ENCODE measurements around the gene CCDC196. TPM values are rescaled to one million over a fixed set of nuclear protein-coding genes. Genes with fewer than 3 reads are reported as not detected.

The CCDC196 gene
- total RNA-seq, 1 donor, result not detected

DNA sequence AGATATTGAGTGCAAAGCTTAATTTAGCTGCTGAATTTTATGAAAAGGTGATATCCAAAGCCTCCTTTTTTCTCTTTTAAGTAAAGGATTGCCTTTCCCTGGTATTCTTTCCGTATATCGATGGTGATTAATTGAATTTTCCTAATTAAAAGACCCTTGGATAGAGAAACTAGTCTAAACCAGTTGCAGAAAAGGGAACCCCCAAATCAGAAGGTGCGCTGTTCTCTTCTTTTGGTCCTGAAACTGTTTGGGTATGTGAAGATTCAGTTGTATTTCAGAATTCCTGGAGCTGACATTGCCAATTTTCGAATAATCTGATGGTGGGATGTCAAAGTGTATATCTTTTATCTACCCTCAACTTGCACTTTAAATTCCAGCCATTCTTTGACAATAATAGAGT lies 23.7 kb downstream of the CCDC196 start:
- TF ChIP-seq, protein P1, sequence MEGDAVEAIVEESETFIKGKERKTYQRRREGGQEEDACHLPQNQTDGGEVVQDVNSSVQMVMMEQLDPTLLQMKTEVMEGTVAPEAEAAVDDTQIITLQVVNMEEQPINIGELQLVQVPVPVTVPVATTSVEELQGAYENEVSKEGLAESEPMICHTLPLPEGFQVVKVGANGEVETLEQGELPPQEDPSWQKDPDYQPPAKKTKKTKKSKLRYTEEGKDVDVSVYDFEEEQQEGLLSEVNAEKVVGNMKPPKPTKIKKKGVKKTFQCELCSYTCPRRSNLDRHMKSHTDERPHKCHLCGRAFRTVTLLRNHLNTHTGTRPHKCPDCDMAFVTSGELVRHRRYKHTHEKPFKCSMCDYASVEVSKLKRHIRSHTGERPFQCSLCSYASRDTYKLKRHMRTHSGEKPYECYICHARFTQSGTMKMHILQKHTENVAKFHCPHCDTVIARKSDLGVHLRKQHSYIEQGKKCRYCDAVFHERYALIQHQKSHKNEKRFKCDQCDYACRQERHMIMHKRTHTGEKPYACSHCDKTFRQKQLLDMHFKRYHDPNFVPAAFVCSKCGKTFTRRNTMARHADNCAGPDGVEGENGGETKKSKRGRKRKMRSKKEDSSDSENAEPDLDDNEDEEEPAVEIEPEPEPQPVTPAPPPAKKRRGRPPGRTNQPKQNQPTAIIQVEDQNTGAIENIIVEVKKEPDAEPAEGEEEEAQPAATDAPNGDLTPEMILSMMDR (IDR thresholded peaks at IDR 0.05; ENCODE audit: insufficient read depth, low read length), result no peak
- H3K4me3 ChIP-seq (ENCODE audit: low read depth, low read length), result peak overlapping the region; percentile 96
- DNase-seq (ENCODE audit: low read depth), result peak; percentile 6

DNA sequence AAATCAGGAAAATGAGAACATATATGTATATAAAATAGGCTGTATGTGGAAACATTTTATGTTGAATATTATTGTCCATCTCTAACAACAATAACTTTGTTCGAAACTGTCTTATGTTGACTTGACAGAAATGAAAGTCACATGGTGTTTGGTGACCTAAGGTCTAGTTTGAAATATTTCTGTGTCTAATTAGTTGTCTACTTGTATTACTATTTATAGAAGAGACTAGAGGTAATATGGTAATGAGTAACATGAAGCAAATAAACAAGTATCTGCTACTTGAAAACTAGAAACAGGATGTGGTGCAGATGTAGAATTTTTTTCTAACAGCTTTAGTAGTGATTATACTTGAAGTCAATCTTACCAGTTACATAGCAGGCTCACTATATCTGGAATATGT lies 25.7 kb downstream of the CCDC196 start:
- TF ChIP-seq, protein P1 (IDR thresholded peaks at IDR 0.05; ENCODE audit: insufficient read depth, low read length), result no peak

DNA sequence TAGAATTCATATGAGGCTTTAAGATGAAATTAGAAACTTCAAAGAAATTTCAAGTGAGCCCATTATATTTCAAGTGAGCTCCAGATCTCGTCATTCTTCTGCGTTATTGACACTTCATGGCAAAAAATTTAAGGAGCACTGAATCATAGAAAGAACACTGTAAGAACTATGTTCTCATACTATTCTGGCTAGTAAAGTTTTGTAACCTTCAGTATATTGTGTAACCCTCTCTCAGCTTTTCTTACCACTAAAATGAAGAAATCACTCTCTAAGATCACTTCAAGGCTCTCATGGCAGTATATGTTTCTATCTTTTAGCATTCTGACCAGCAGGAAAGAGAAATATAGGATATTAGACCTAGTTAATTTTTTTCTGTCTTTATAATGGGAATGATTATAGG lies 28.0 kb downstream of the CCDC196 start:
- H3K4me3 ChIP-seq (ENCODE audit: low read depth, low read length), result no peak overlapping the region
- peak; percentile 14 for DNase-seq (ENCODE audit: low read depth)
- TF ChIP-seq, protein P1 (IDR thresholded peaks at IDR 0.05; ENCODE audit: insufficient read depth, low read length), result no peak

More for the DNA sequence above, 25.7 kb downstream of the CCDC196 start:
- no peak overlapping the region for H3K4me3 ChIP-seq (ENCODE audit: low read depth, low read length)
- no peak for DNase-seq (ENCODE audit: low read depth)

DNA sequence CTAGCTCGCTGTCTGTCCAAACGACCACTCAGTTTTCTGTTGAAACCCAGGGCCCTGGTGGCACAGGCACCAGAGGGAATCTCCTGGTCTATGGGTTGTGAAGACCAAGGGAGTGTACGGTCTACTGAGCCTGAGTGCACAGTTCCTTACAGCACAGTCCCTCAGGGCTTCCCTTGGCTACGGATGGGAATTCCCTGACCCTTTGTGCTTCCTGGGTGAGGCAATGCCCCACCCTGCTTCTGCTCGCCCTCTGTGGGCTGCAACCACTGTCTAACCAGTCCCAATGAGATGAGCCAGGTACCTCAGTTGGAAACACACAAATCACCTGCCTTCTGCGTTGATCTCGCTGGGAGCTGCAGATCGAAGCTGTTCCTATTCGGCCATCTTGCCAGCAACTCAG lies 44.4 kb downstream of the CCDC196 start:
- DNase-seq (ENCODE audit: low read depth), result no peak
- no peak overlapping the region for H3K4me3 ChIP-seq (ENCODE audit: low read depth, low read length)
- TF ChIP-seq, protein P1 (IDR thresholded peaks at IDR 0.05; ENCODE audit: insufficient read depth, low read length), result no peak

DNA sequence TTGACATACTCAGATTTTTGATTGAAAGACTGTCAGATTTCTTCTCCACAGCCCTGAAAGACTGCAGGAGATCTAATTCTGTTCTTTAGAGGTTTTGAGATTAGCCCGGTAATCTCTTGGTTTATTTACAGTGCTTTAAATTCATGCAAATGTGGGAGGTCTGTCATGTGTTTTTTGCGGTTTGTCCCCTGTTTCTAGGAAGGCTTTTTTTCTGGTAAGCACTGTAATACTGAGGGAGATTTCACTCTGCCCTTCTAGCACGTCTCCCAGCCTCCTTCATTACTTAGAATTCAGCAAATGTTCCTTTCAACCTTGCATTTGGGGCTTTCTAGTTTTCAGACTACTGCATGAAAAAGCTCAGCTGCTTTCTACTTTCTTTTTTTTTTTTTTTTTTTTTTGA lies 52.9 kb downstream of the CCDC196 start:
- no peak for DNase-seq (ENCODE audit: low read depth)
- no peak overlapping the region for H3K4me3 ChIP-seq (ENCODE audit: low read depth, low read length)
- TF ChIP-seq, protein P1 (IDR thresholded peaks at IDR 0.05; ENCODE audit: insufficient read depth, low read length), result no peak

DNA sequence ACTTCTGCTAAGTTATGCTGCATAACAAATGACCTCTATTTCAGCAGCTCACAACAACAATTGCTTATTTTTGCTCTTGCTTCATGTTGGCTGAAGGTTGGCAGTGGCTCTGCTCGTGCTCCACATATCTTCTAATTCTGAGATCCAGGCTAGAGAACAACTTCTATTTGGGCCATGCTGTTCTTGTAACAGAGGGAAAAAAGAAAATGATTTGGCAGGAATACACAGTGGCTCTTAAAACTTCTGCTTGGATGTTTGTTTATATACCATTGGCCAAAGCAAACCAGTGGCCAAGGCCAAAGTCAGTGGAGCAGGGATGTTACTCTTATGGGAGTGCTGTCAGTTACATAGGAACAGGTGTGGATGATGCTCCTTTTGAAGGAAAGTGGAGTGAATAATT lies 53.9 kb downstream of the CCDC196 start:
- no peak overlapping the region for H3K4me3 ChIP-seq (ENCODE audit: low read depth, low read length)
- TF ChIP-seq, protein P1 (IDR thresholded peaks at IDR 0.05; ENCODE audit: insufficient read depth, low read length), result no peak
- no peak for DNase-seq (ENCODE audit: low read depth)

DNA sequence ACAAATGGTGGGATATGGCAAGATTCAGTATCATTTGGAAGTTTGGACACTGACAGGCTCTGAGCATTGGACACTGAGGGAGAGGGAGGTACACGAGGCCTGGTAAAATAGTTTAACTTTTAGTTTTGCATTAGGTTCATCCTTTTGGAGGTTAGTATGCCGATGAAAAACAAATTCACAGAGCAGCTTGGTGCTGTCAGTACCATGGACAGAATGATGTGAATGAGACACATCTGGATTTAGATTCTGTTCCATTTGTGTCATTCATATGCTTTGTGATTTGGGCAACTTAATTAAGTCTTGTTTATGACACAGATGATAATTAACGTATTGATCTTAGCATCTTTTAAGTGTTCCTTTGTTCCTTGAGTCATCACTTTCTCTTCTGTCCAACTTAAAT lies 55.5 kb downstream of the CCDC196 start:
- no peak overlapping the region for H3K4me3 ChIP-seq (ENCODE audit: low read depth, low read length)
- TF ChIP-seq, protein P1 (IDR thresholded peaks at IDR 0.05; ENCODE audit: insufficient read depth, low read length), result no peak
- no peak for DNase-seq (ENCODE audit: low read depth)
